HG03342 (cell line): ENCODE data around the gene PTGDR2.

Source experiments
- ATAC-seq: cut with Tn5 transposase; IDR thresholded peaks from one replicate; pipeline ENCODE4 v1.9.1; 2021; ENCODE audit warnings: mild to moderate bottlenecking, moderate library complexity; ENCODE audit not compliant: unreplicated experiment

Gene PTGDR2

GRCh38 chr11:60855726-60856633, at the start of gene PTGDR2:
TSS of gene PTGDR2 (minus strand) at chr11:60855950. CDS start at chr11:60853722, 2,228 bp downstream.
- ATAC-seq = no peak

- ATAC-seq = no peak
Observed at GRCh38 chr11:60905047-60905446, 49.3 kb upstream of the PTGDR2 start.

GRCh38 chr11:60902625-60903024, 46.9 kb upstream of the PTGDR2 start:
- ATAC-seq = no peak

- ATAC-seq = no peak
Observed at GRCh38 chr11:60900673-60901404, 45.1 kb upstream of the PTGDR2 start.

- ATAC-seq = no peak
Observed at GRCh38 chr11:60899977-60900376, 44.2 kb upstream of the PTGDR2 start.

- no peak for ATAC-seq
Observed at GRCh38 chr11:60899046-60899936, 43.5 kb upstream of the PTGDR2 start.

- ATAC-seq = no peak
Observed at GRCh38 chr11:60897496-60897895, 41.7 kb upstream of the PTGDR2 start.

- ATAC-seq = no peak
Observed at GRCh38 chr11:60895687-60896086, 39.9 kb upstream of the PTGDR2 start.

GRCh38 chr11:60891103-60891741, 35.5 kb upstream of the PTGDR2 start:
- no peak for ATAC-seq

- ATAC-seq = no peak
Observed at GRCh38 chr11:60890696-60891095, 34.9 kb upstream of the PTGDR2 start.

- ATAC-seq = no peak
Observed at GRCh38 chr11:60889869-60890311, 34.1 kb upstream of the PTGDR2 start.

GRCh38 chr11:60887556-60887955, 31.8 kb upstream of the PTGDR2 start:
- ATAC-seq = no peak

GRCh38 chr11:60880643-60881282, 25.0 kb upstream of the PTGDR2 start:
- no peak for ATAC-seq

GRCh38 chr11:60879971-60880588, 24.3 kb upstream of the PTGDR2 start:
- no peak for ATAC-seq

- no peak for ATAC-seq
Observed at GRCh38 chr11:60879104-60879503, 23.4 kb upstream of the PTGDR2 start.

GRCh38 chr11:60878245-60879101, 22.7 kb upstream of the PTGDR2 start:
- no peak for ATAC-seq

GRCh38 chr11:60876168-60876485, 20.4 kb upstream of the PTGDR2 start:
- no peak for ATAC-seq

- ATAC-seq = no peak
Observed at GRCh38 chr11:60875366-60876167, 19.8 kb upstream of the PTGDR2 start.
